ENCODE measurements around the gene CMSS1.
A peak's percentile ranks its signal among the peaks of the same experiment; 100 is the strongest.

CMSS1 gene

DNA sequence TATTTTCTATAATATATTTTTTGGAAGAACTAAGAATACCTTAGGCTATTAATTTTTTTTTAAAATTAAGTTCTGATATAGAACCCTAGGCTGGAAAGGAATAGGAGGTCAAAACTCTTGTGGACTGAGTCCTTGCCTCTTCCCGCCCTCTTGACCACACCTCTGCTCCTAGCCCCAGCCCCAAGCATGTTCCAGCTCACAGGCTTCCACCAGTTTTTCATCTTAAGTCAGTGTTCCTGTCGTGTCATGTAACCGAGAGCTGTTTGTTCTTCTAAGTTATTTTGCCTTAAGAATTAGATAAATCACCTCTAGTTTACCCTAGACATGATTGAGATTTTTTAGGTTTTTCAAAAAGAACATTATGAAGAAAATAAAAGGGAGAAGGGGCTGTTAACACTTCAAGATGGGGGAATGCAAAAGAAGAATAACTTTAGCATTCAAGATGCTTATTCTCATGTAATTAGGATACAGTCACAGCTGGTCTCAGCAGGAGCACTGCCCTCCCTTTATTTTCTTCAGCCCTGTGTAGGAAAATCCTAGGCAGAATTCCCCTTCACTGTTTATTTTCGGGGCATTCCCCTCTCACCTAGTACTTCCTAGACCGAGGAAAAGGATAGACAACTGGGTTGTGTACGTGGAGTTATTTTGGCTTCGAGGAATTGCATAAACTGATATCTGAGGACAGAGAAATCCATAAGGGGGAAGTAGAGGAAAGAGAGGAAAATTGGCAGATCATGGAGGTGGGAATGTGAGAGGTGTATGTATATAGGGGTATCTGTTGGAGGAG lies 110.2 kb downstream of the CMSS1 start:
- POLR2A ChIA-PET (ENCODE audit: low non-redundant PET) = no interaction called here
- H3K27ac ChIP-seq = no peak overlapping the region
- DNase-seq (ENCODE audit: low spot score) = no peak
- TF ChIP-seq, protein P1, sequence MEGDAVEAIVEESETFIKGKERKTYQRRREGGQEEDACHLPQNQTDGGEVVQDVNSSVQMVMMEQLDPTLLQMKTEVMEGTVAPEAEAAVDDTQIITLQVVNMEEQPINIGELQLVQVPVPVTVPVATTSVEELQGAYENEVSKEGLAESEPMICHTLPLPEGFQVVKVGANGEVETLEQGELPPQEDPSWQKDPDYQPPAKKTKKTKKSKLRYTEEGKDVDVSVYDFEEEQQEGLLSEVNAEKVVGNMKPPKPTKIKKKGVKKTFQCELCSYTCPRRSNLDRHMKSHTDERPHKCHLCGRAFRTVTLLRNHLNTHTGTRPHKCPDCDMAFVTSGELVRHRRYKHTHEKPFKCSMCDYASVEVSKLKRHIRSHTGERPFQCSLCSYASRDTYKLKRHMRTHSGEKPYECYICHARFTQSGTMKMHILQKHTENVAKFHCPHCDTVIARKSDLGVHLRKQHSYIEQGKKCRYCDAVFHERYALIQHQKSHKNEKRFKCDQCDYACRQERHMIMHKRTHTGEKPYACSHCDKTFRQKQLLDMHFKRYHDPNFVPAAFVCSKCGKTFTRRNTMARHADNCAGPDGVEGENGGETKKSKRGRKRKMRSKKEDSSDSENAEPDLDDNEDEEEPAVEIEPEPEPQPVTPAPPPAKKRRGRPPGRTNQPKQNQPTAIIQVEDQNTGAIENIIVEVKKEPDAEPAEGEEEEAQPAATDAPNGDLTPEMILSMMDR (conservative IDR thresholded peaks at IDR 0.05; ENCODE audit: low read depth) = no peak
- CTCF ChIA-PET = no interaction called here

DNA sequence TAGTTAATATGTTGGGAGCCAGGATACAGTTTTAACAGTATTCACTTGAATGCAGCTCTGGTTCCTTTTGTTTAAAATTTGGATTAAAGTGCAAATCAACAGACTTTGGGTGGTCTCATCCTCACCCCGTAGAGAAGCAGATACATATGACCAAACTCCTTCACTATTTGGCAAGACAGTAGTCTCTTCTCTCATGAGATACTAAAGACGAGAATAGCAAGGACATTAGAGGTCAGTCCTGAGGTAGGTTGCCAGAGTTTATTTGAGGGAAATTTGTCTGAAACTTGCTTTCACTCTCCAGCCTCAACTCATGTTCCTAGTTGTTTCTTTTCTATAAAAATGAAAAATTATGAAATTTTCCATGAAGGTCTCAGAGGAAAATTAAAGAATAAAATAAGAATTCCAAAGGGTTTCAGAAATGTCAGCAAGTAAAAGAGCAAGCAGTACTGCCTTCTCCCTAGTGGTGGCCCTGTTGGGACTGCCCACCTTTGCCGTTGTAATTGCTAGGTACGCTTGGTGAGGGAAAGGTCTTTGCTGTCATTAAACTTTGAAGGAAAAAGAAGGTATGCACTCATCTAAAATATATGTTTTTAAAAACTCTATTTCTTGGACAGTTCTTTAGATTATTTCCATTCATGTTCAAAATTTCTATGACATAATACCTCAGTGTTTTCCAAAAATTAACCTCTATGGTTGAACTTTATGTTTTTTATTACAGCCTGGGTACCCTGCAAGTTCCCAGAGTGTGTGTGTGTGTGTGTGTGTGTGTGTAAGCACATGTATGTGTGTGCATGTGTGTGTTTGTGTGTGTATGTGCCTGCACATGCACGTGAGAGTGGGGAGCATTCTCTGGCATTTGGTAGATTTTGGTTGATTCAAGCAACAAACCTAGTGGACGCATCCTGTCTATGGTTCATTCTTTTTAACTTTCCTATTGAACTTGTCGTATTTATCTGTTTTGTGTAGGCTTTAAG lies 111.4 kb downstream of the CMSS1 start:
- ChIA-PET CTCF (no interaction called here), POLR2A (ENCODE audit: low non-redundant PET) (no interaction called here)

DNA sequence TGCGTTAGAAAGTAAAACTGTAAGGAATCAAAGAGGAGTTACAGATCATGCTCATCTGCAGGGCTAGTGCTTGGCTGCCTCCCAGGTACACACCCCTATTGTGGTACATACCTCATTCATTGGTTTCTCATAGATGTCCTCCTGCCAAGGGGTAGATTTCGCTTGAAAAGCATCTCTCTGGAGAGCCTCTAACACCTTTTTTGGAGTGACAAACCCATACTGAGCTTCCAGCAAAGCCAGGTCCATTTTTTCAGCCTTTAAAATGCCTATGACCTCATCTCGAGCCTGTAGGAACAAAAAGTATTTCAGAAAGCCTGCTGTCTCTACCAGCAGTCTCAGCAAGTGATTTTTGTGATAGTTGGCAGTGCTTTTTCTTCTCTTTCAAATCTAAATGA lies 112.1 kb downstream of the CMSS1 start:
- DNase-seq (ENCODE audit: low spot score) = peak; percentile 71
- H3K27ac ChIP-seq = no peak overlapping the region
- ChIA-PET CTCF (interaction anchor here (0.6 kb wide), 1 partner anchor 264 kb away, joined by 4 read pairs; no protein-coding TSS in a partner anchor), POLR2A (ENCODE audit: low non-redundant PET) (no interaction called here)
- TF ChIP-seq, protein P1 (conservative IDR thresholded peaks at IDR 0.05; ENCODE audit: low read depth) = no peak

More for the DNA sequence above, 111.4 kb downstream of the CMSS1 start:
- TF ChIP-seq, protein P1 (conservative IDR thresholded peaks at IDR 0.05; ENCODE audit: low read depth) = no peak
- H3K27ac ChIP-seq = no peak overlapping the region
- DNase-seq (ENCODE audit: low spot score) = no peak

DNA sequence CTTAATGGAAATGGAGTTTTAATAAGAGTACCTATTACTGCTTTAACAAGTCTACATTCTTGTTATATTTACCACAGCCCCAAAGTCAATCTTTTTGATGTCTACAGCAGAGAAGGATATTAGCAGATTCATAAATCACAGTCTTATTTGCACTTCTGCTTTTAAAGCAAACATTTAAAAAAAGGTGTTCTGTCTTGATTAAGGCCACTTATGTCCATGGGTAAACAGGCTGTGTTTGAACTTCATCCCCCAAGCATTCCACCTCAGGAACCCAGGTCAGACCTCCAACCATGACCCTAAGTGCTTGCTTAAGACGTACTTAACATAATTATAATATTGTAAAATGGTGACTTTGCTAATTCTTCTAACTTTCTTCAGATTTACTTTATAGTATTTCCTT lies 113.4 kb downstream of the CMSS1 start:
- POLR2A ChIA-PET (ENCODE audit: low non-redundant PET) = no interaction called here
- TF ChIP-seq, protein P1 (conservative IDR thresholded peaks at IDR 0.05; ENCODE audit: low read depth) = no peak
- CTCF ChIA-PET = no interaction called here

DNA sequence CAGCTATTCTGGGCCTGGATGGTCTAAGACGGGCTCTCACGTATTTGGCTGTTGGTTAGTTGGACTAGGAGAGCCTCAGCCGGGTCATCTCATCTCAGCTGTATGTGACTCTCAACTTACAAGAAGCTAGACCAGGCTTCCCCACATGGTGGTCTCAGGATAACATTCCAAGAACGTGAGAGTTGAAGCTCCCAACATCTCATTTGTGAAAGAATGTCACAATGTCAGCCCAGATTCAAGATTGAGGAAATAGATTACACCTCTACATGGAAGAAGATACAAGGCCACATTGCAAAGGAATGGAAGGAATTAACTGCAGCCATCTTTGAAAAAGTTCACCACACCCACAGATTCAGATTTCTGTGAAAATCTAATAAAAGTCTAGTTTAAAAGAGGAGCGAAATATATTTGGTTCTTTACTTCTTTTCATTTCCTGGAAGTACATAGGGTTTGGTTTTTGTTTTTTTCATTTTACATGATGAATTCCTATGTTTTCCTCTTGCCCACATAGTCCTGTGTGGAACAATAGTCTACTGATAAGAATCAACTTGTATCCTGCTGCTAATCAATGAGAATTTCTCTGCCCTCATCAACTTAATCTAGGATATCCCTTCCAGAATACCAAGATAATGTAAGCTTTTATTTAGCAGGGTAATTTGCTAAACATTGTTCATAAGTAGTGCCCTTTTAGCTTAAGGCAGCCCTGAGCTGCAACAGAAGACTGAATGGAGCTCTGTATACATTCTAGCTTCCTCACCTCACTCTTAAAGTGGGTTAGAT lies 116.5 kb downstream of the CMSS1 start:
- DNase-seq (ENCODE audit: low spot score) = no peak
- POLR2A ChIA-PET (ENCODE audit: low non-redundant PET) = no interaction called here
- TF ChIP-seq, protein P1 (conservative IDR thresholded peaks at IDR 0.05; ENCODE audit: low read depth) = no peak
- CTCF ChIA-PET = no interaction called here
- H3K27ac ChIP-seq = no peak overlapping the region

More for the DNA sequence above, 113.4 kb downstream of the CMSS1 start:
- no peak for DNase-seq (ENCODE audit: low spot score)
- H3K27ac ChIP-seq = no peak overlapping the region

Measured in RWPE1 (cell line).